Psoas muscle (tissue), 8 donors: ENCODE data around the gene TMEM100. TPM values are rescaled to one million over a fixed set of nuclear protein-coding genes. Genes with fewer than 3 reads are reported as not detected.

ENCODE experiments used
- ATAC-seq, 4 donors: fragments of 200-7000 bp; cut with Tn5 transposase; one replicate each; pipeline ENCODE4 v1.9.1; 2020; ENCODE audit warnings: moderate library complexity in 3 of 4, mild to moderate bottlenecking in 2 of 4
- DNase-seq, 2 donors: peaks; one replicate each; pipeline ENCODE4 v3.0.0-alpha.2; 2020
- H3K27ac ChIP-seq: fragments of 200-600 bp; one replicate; pipeline ENCODE4 v1.8.0; 2022
- H3K27me3 ChIP-seq, 3 donors: fragments of 200-600 bp in 1 of 3; one replicate each; pipeline versions ENCODE4 v1.6.1 to v1.8.0; 2013 to 2022; ENCODE audit warnings: low read length in 2 of 3, mild to moderate bottlenecking in 2 of 3, moderate library complexity in 1 of 3; ENCODE audit not compliant: insufficient read depth in 3 of 3
- H3K36me3 ChIP-seq, 2 donors: fragments of 200-600 bp in 1 of 2; one replicate each; pipeline versions ENCODE4 v1.6.1 to v1.8.0; 2013 to 2022; ENCODE audit warnings: low read depth in 1 of 2, mild to moderate bottlenecking in 1 of 2, moderate library complexity in 1 of 2; ENCODE audit not compliant: insufficient read depth in 1 of 2
- H3K4me1 ChIP-seq: fragments of 200-600 bp; one replicate; pipeline ENCODE4 v1.8.0; 2022
- H3K4me3 ChIP-seq: fragments of 200-600 bp; one replicate; pipeline ENCODE4 v1.8.0; 2022; ENCODE audit warnings: mild to moderate bottlenecking
- H3K9me3 ChIP-seq: fragments of 200-600 bp; one replicate; pipeline ENCODE4 v1.8.0; 2022
- WGBS, 3 donors: extraction: QIAGEN DNeasy Blood & Tissue Kit; methylation state at CpG; one replicate each; pipeline versions ENCODE4 v1.1.6 to v1.1.7; 2013; 5-methylcytosine and 5-hydroxymethylcytosine counted together
- intact Hi-C, 2 donors: fragments of 100-400 bp; cut with DNase I; formaldehyde crosslinking; loops; one replicate each; pipeline versions ENCODE4 v1.11.0 to v1.14.2; 2022
- polyA plus RNA-seq, 3 donors: library from polyadenylated mRNA; stranded (reverse); fragments of 200-250 nt; gene quantifications; one replicate each; pipeline ENCODE4 v1.2.3, GENCODE V29; 2013
- total RNA-seq, 4 donors: library from RNA; stranded (reverse); fragmentation: NEBNext Ultra II Directional in 2 of 4; extraction: Animal tissue kit (Norgen Biotek cat#: 25700) in 2 of 4; gene quantifications; one replicate each; pipeline versions ENCODE4 v1.2.1 to v1.2.4, GENCODE V29; 2021 to 2023
- TF ChIP-seq, protein P1 (sequence below): fragments of 200-600 bp; IDR thresholded peaks from one replicate; pipeline ENCODE4 v1.8.0; 2022; ENCODE audit warnings: antibody characterized with exemption
- donor health status: healthy with polysubstance abuse.
- donor health status: DM: no; HTN: no; CAD: no; lungs with moderate emphysema.
- donor health status: Bipolar disorder and iron deficiency.
- donor health status: healthy.
- donor health status: DM: yes; HTN: yes; CAD: no.
- donor health status: DM: no; HTN: no; CAD: no.
- donor health status: DM: no; HTN: no; CAD: no.
- donor health status: DM: yes; HTN: yes; CAD: no.

TMEM100 gene
- total and polyA plus RNA-seq, 7 donors, result 2.3 to 79.9 (median 7.3) TPM

DNA sequence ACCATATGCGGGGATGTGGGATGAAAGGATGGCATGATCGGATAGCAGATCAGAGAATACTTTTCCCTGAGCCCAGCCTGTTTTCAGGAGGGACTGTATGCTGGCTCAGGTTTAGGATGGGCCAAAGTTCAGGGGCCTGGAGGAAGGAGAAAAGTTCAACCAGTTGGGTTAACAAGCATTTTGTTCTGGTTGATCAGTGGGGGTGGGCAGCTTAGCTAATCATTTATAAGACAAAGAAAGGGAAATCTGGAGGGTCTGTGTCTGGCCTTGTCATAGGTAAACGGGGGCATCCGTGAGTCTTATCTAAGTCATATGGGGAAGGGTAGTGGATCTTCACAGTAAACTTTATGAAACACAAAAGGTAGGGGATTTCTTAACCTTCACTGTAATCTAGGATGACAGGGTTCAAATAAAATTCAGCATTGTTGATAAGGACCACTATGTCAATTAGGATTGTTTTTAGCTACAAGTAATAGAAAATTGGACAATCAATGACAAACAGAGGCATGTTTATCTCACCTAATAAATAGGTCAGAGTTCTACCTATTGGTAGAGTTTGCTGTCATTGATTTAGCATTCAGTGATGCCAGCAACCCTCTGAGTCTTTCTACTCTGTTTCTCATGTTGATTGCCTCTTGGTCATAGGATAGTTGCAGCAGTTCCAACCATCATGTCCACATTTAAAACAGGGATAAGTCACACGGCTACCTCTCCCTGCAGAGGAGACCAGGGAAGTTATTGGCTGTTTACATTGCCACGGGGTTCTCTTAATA, 39.6 kb upstream of the TMEM100 start:
- TF ChIP-seq, protein P1, sequence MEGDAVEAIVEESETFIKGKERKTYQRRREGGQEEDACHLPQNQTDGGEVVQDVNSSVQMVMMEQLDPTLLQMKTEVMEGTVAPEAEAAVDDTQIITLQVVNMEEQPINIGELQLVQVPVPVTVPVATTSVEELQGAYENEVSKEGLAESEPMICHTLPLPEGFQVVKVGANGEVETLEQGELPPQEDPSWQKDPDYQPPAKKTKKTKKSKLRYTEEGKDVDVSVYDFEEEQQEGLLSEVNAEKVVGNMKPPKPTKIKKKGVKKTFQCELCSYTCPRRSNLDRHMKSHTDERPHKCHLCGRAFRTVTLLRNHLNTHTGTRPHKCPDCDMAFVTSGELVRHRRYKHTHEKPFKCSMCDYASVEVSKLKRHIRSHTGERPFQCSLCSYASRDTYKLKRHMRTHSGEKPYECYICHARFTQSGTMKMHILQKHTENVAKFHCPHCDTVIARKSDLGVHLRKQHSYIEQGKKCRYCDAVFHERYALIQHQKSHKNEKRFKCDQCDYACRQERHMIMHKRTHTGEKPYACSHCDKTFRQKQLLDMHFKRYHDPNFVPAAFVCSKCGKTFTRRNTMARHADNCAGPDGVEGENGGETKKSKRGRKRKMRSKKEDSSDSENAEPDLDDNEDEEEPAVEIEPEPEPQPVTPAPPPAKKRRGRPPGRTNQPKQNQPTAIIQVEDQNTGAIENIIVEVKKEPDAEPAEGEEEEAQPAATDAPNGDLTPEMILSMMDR, result no peak
- ATAC-seq (no peak), DNase-seq (no peak)
- no peaks in the 10 kb centered on the region for H3K9me3 ChIP-seq
- no peak overlapping the region for H3K4me3 ChIP-seq
- peaks cover 30% of the 10 kb centered on the region for H3K4me1 ChIP-seq
- H3K36me3 ChIP-seq, result no peaks in the 10 kb centered on the region
- intact Hi-C loops, result no loop called here
- H3K27me3 ChIP-seq, result no peaks in the 10 kb centered on the region
- 92 to 94% (median 93%) methylated on average over 6 of the region's 6 CpGs for WGBS, 3 donors
- H3K27ac ChIP-seq, result no peak overlapping the region

DNA sequence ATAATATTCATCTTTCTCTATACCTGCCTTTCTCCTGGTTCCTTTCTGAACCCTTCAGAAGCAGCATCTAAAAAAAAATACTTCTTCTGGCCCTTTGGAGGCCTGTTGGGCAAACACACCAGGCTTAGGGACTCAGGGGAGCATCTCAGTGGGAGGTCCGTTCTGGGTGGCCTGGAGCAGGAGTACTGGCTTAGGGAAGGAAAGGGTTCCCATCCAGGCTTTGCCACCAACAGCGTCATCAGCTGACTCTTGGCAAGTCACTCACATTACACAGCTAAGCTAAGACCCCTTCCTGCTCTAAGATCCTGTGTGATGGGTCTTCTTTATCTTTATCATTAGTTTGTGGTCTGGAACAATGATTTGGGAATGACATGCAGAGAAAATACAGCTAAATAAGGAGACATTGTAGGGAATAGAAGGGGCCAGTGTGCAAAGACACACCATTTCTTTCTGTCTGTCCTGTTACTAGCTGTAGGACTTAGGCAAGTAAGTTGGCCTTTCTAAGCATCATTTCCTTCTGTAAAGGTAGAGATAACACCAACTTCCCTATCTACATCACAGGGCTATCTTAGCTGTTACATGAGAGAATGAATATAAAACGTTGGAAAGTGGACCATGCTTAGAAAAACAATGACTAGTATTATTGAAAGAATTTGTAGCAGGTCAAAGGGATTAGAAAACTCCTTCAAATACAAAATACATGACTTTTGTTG, 38.1 kb upstream of the TMEM100 start:
- no peaks in the 10 kb centered on the region for H3K27me3 ChIP-seq
- no peak for DNase-seq
- WGBS, 3 donors, result 41 to 64% (median 49%) methylated on average over 3 of the region's 3 CpGs
- intact Hi-C loops, result no loop called here
- H3K27ac ChIP-seq, result no peak overlapping the region
- no peaks in the 10 kb centered on the region for H3K9me3 ChIP-seq
- TF ChIP-seq, protein P1, result no peak
- H3K4me3 ChIP-seq, result no peak overlapping the region
- no peaks in the 10 kb centered on the region for H3K36me3 ChIP-seq
- peaks cover 30% of the 10 kb centered on the region for H3K4me1 ChIP-seq
- no peak for ATAC-seq

DNA sequence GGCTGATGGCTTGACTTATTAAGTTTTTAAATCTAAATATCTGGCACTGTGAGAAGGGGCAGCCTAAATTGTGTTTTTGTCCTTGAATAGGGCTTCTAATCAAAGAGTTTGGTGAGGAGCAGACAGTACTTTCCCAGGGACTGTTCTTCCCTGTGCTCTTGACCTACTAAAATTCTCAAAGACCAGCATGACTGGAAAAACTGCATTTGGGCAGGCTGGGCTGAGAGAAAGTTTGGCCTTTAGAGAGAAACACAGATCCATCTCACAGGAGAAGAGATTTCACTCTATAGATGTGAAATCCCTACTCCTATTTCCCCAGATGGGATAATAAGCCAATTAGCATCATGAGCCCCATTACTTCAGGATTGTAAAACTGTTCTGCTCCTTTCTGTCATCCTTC, 35.5 kb upstream of the TMEM100 start:
- H3K9me3 ChIP-seq, result no peaks in the 10 kb centered on the region
- ATAC-seq (no peak), DNase-seq (no peak)
- no peaks in the 10 kb centered on the region for H3K27me3 ChIP-seq
- H3K27ac ChIP-seq, result no peak overlapping the region
- intact Hi-C loops, result no loop called here
- no peak overlapping the region for H3K4me3 ChIP-seq
- TF ChIP-seq, protein P1, result no peak
- H3K4me1 ChIP-seq, result peaks cover 20% of the 10 kb centered on the region
- peaks cover 0 to 17% of the 10 kb centered on the region in 2 donors for H3K36me3 ChIP-seq

DNA sequence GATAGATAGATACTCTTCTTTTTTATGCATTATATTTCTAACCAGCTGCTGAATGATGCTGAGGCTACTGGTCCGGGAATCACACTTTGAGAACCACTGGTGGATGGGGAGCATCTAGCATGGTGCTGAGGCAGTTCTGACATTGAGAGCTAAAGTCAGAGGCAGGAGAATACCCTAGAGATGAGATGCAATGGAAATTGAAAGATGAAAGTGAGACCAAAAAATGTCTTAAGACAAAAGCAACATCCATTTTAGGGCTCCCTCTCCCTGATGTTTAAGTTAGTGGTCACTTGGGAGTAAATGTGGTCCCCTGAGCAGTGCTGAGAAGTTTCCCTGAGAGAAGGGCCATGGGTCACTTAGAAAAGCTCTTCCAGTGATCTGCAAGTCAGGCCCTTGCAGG, 35.0 kb upstream of the TMEM100 start:
- peaks cover 20% of the 10 kb centered on the region for H3K4me1 ChIP-seq
- no peak for DNase-seq
- no peaks in the 10 kb centered on the region for H3K9me3 ChIP-seq
- H3K36me3 ChIP-seq, result peaks cover 0 to 17% of the 10 kb centered on the region in 2 donors
- TF ChIP-seq, protein P1, result no peak
- no peak overlapping the region for H3K27ac ChIP-seq
- H3K4me3 ChIP-seq, result no peak overlapping the region
- intact Hi-C loops, result no loop called here
- 97 to 100% (median 100%) methylated on average over 1 of the region's 1 CpG for WGBS, 3 donors
- H3K27me3 ChIP-seq, result no peaks in the 10 kb centered on the region
- ATAC-seq, result no peak
